GM12873 (cell line): ENCODE data around the gene TCERG1L.

ENCODE experiments used
- CTCF ChIP-seq: IDR thresholded peaks from 2 replicates; pipeline ENCODE4 v1.5.1; 2012; ENCODE audit warnings: low read depth, mild to moderate bottlenecking, moderate library complexity, low read length, control low read depth; ENCODE audit not compliant: insufficient read depth; ENCODE audit errors: missing control alignments

Gene TCERG1L

GRCh38 chr10:131352765-131353290 lies 41.3 kb upstream of the TCERG1L start:
- no peak for TF ChIP-seq CTCF

- no peak for TF ChIP-seq CTCF
These were observed 39.1 kb upstream of the TCERG1L start for GRCh38 chr10:131350660-131351059.

GRCh38 chr10:131350245-131350644 lies 38.7 kb upstream of the TCERG1L start:
- no peak for TF ChIP-seq CTCF

GRCh38 chr10:131346456-131346855 lies 34.9 kb upstream of the TCERG1L start:
- no peak for TF ChIP-seq CTCF

GRCh38 chr10:131345691-131346090 lies 34.2 kb upstream of the TCERG1L start:
- no peak for TF ChIP-seq CTCF

- no peak for TF ChIP-seq CTCF
These were observed 33.2 kb upstream of the TCERG1L start for GRCh38 chr10:131344747-131345146.

GRCh38 chr10:131337741-131338140 lies 26.2 kb upstream of the TCERG1L start:
- no peak for TF ChIP-seq CTCF
